Hematopoietic multipotent progenitor cell treated with erythropoietin and hydrocortisone succinate and interleukin-3 and kit ligand, for 6 days (in vitro differentiated cells): Measurements from ENCODE around the gene MAPK4.

Experiments
- DNase-seq: peaks from one replicate; pipeline ENCODE4 v3.0.0-alpha.2; 2015

Gene MAPK4

DNA sequence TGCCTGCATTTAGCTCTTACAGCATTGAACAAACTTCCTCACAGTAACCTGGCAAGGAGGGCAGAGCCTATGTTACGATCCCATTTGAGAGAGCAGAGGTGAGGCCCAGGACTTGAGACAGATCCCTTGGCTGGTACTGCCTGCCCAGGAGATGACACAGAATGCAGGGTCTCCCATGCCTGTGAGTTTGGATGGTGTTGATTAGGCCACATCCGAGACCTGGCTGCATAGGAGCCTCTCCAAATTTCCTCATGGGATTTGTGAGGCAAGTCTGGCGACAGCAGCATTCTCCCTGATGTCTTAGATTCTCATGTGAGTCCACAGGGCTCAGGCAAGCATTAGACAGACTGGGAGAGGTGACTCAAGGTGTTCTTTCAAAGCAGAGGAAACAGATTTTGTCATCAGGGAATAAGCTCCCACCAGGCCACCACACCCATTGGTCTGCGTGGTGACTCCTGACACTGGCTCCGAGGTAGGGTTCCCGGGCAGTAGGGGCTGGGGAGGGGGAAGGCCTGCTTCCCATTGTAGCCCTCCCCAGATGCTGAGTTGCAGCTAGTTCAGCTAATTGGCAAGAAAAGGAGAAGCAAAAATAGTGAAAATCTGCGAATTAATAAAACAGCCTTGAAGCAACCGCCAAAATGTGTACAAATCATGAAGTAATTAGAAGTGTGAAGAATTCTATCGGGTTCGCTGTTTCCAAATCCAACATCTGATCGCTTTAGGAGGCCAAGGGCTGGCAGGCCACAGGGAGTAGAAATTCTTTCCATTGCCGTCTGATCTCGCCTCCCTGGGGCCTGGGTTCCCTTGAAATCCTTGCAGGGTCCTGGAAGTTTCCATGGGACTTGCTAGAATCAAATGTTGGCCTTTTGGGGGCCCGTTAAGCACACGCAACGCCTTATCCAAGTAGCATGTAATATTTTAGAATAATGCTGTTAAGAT, 68.0 kb downstream of the MAPK4 start:
- DNase-seq = no peak

DNA sequence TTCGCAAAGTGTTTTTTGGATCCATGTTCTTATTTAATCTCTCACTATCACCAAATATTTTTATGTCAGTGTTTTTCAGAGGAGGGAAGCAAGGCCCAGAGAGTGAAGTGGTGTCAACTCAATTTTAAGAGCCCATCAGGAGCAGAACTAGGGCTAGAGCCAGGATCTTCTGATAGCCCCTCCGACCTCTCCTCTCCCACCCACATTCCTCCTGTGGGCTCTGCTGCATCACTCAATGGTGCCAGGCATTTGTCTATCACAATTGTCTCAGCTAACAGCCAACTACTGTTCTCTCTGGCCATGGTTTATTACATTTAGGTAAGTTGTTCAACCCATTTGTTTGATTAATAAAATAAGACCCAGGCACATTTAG, 68.6 kb downstream of the MAPK4 start:
- no peak for DNase-seq

DNA sequence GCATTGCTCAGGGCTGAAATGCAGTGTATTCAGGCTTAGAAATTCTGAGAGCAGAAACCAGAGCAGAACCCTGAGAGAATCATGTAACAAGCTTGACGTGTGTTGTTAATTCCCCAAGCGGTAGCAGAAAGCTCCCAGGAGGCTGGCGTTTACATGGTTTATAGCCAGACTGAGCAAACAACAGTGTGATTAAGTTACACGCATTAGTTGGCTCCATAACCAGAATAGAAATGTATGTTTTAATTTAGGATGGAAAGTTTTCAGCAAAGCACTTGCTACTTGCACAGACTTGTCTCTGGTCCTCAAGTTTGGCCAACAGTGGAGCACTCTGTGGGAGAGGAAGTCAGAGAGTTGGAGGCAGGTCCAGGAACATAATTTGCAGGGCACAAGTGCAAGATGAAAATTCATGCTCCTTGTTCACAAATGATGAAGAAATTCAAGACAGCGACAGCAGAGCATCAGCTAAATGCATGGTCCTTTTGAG, 69.3 kb downstream of the MAPK4 start:
- no peak for DNase-seq

DNA sequence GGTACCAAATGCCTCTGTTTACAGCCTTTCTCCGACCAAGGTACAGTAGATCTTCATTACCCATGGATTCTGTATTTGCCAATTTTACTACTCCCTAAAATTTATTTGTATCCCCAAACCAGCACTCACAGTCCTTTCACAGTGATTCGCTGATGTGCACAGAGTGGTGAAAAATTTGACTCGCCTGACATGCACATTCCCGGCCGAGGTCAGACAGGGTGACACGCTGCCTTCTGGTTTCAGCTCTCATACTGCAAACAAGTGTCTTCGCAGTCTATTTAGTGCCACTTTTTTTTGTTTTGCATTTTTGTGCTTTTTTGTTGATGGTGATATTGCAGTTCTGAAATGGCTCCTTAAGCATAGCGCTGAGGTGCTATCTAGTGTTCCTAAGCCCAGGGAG, 71.0 kb downstream of the MAPK4 start:
- DNase-seq = no peak

DNA sequence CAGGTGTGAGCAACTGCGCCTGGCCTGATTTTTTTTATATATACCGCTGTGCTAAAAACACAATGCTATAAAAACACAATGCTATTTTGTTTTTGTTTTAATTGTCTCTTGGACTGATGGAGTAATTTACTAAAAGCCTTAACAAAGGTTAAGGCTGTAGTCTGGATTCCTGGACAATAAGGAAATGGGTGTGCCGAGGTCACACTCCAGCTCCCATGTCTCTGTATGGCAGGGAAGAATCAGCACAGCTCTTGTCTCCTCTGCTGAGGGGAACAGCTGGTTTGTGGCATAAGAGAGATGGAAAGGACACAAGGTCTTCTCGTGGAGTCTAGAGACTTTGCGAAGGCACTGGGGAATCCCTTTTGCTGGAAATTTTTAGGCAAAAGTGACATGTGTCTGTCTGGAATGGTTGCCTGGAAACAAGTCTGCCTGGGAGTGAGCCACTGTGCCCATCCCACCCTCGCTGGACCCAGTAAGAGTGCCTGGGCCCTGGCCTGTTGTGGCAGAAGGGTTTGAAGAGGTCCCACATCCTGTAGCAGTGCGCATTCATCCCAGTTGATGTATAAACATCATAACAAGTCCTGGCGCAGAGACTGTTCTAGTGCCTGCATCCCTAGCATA, 73.1 kb downstream of the MAPK4 start:
- no peak for DNase-seq

DNA sequence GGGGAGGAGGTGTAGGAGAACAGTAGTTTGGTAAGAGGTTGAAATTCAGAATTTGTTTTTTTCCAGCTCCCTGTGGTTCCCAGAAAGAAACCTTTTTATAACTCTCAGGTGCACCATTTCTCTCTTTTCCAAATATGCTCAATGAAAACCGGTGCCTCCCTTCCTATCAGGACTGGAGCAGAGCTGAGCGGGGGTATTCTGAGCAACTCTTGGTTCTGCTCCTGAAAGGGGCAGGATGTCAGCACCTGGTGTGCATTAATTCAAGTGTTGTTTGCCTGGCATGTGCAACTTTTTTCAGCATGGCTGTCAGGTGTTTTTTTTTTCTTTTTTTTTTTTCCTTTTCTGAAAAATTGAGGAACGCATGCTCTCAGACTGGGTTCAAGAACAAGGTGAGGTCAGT, 74.1 kb downstream of the MAPK4 start:
- no peak for DNase-seq

DNA sequence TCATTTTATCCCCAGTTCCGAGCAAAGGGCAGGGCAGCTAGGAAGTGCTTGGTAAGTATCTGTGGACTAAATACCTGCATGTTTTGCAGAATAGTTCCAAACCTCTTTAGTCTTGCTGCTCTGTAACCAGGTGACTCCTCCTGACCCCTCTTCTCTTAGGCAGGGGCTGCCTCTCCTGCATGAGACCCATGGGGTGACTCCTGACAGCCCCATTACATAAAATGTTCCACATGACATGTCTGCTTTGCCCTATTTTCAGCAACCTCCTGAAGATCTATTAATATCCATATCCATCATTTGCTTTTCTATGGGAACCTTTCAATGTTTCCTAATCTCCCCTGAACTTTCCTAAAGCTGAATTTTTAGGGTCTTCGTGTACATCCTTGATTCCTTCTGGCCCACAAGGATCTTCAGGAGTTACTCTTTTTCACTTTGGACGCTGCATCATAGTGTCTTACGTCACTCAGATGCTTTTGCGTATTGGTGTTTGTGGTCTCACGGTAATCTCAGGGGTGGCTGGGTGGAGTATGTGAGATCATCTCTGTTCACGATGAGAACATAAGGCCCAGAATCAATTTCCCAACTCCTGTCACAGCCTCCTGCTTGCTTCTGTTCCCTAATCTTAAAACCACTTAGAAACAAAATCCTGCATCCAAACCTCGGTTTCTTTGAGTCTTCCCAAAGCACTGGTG, 76.6 kb downstream of the MAPK4 start:
- DNase-seq = no peak

DNA sequence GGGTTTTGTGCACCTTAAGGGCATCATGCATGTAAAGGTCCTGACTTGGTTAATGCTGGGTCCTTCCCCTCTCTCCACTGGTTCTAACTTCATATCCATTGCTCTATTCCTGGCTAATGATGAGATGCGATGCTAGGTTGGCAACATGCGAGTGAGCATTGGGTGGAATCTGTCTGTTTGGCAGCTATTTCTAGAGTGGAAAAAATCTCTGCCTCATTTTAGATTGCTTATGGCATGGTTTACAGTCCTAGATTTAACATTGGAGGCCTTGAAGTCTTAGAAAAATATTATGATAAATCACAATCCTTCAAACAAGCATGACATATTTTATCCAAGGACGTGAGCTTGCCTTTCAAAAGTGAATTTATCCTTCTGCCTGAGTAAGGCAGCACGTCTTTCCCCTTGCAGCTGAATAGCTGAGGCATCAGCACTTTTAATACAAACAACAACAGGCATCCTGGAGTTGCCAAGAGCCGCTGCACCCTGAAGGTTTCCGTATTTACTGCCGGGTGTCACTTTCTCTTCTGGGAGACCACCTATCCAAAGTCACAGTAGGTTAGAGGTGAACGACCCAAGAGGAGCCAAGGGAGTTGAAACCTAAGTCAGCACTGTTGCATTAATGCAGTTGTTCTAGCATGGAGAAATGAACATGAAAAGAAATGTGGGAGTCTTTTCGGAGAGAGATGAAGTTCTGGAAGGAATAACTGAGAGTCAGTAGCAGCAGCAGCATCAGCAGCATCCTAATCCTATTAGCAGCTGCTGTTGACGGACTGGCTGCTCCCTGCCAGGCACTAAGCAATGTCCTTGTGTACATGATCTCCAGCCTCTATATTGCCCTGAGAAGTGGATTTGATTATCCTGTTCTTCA, 78.4 kb downstream of the MAPK4 start:
- no peak for DNase-seq

DNA sequence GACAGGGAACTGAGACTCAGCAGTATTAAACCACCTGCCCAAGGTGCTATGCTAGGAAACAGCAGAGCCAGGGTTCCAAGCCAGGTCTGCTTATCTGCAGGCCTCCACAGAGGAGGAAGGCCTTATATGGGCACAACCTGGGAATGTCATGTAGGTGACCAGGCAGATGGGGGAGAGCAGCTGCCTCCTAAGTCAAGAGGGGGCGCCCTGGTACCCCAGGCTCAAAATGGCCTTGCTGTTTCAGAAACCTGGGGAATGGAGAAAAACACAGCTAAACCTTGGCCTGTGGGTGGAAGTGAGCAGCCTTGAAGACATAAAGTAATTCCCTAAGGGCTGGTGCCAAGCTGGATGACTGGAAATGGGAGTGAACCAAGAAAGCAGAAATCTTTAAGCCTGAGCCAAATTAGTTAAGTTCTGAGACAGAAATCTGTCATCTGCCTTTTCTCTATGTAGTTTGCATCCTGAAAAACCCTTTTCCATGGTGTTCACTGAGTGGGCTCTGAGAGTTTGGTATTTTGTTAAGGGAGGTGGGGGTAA, 79.1 kb downstream of the MAPK4 start:
- no peak for DNase-seq

DNA sequence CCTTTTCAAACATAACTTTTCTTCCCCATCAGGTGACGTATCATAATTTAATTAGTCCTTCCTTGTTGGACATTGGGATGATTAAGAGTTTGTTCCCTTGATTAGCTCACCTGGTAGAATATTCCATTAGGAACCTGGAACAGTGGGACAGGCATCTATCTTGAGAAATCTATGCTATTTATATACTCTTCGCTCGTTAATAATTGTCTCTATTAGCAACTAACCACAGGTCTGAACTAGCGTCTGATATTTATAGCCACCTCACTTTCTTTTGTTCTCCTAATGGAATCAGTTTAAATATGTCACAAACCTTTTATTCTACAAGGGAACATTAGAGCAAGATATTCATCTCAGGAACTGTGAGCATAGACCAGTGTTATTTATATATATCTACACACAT, 79.8 kb downstream of the MAPK4 start:
- no peak for DNase-seq

DNA sequence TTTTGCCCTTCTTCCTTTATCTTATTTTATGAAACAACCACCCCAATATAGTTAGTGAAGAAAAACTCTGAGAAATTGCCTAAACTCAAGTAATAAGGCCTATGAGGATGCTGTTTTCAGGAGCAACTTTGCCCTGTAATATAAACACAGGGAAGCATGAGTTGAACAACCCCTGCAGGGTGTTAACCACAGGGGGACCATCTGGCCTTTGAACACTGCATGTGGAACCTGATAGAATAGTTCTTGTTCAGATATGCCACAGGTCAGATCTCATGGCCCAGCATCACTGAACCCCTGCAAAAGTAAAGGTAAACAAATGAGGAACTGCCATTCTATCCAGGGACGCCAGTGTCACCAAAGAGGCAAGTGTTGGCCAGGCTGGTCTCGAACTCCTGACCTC, 82.6 kb downstream of the MAPK4 start:
- DNase-seq = no peak

DNA sequence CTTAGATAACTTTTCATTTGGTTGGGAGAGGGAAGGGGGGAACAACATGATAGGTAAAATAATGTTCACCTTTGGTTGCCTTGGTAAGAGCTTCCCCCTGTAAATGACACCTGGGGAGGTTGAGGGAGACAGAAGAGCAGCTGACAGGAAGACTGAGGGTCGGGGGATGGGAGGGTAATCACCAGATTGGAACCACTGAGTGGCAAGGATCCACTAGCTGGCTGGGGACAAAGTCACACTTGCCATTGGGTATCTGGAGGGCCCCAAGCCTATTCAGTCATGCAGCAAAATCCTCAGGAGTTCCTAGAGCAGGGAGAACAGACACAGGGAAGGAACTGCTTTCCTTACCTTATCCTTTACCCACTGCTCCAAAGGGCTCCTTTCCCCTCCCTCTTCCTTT, 84.3 kb downstream of the MAPK4 start:
- no peak for DNase-seq

DNA sequence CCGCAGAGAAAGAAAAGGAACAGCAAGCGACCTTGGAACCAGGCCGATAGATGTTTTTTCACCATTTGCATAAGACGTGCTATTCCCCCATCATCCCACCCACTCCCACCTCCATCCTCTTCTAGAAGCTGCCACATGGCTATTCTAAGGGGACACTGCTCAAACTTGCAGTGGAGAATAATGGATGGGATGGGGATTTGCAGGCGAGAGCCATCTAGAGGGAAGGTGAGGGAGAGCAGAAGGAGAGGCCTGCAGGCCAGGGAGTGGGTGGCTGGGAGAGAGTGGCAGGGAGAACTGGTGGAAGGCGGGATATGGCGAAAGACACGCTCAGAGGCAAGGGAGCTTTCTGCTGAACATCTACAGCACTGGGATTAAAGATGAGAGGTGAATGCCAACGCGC, 84.9 kb downstream of the MAPK4 start:
- DNase-seq = no peak

DNA sequence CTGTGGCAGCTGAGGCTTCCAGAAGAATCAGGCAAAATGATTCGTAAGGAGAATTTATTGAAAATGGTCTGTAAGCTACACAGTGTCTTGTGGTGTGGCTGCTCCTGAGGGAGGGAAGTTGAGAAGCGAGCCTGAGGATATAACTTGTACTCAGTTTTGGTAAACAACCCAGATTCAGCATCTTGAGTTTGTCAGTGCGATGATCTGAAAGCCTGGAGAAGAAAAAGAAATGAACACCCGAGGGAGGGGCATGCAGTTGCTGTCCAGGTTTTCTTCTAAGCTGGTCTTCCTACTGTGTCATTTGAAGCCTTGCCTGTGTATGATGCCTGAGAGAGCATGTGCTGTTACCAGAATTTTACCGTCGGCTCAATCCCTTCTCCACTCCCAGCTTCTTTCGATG, 87.3 kb downstream of the MAPK4 start:
- no peak for DNase-seq

DNA sequence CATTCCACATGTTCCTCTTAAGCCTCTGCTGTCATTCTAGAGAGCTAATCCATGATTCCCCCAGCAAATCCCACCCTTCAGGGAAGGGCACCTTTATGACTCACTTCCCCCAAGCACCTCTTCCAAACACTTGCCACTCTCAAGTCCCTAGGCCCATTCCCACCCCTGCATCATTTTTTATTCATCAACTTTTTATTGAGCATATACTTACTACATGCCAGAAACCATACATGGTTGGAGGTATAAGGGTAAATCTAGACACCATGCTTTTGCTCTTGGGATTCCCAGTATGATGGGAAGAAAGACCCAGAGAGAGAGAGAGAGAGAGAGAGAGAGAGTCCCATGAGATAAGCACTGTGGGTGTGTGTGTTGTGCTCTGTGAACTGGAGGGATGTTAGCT, 87.9 kb downstream of the MAPK4 start:
- no peak for DNase-seq

DNA sequence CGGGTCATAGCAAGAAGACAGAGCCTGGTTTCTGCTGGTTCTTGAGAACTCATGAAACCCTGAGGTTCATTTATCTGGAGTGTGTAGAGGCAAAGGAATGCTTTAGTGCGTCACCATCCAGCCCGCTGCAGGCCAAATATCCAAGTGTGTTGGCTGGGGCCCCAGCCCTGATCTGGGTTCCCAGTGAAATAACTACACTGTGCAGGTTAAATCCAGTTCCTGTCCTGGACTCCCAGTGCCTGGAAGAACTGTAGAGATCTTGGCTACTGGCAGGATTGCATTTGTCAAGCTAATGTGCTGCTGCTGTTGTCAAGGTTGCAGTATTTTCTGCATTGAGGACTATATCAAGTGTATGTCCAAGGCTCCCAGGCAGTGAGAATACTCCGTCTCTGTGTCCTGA, 89.9 kb downstream of the MAPK4 start:
- DNase-seq = no peak

DNA sequence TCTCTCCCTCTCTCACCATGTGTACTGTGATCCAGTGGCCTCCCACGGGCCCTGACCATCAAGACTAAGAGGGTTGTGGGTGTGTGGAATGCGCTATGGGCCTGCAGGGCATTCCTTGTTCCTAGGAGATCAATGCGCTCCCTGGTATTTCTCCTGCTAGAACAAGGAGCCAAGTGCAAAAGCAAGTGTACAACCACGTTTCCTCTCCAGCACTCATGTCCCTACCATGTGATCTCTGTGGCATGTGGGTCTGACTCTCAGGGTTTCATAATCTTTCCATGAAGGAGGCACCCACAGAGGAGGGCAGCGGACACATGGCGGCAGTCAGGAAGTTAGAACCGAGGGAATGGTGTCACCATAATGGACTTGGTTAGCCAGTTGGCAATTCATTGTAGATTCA, 91.4 kb downstream of the MAPK4 start:
- no peak for DNase-seq

DNA sequence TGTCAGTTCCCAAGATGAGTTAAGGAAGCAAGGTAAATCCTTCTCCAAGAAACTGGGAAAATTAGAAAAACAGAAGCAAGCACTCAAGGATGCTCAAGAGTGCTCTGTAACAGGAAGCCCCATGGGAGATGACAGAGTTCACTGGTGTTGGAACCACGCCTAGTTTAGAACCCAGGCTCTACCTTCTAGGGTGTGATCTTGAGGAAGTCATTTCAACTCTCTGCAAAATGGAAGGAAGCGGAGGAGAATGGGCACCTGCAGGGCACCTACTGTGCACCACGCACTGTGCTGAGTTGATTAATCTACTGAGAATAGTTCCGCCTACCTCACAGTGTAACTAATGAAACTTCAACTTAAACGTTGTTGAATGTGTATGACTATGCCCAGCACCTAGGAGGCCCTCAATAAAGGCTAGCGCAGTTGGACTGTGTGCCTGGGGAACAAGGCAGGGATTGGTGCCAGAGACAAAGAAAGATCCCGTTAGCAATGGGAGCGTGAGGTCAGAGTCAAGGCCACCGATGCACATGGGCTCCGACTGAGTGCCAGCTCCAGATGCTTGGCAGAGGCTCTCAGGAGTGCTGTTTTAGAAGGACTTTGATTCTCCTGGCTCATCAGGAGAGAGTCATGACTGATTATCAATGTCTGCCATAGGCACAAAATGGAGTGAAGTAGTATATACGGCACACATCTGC, 93.7 kb downstream of the MAPK4 start:
- no peak for DNase-seq

DNA sequence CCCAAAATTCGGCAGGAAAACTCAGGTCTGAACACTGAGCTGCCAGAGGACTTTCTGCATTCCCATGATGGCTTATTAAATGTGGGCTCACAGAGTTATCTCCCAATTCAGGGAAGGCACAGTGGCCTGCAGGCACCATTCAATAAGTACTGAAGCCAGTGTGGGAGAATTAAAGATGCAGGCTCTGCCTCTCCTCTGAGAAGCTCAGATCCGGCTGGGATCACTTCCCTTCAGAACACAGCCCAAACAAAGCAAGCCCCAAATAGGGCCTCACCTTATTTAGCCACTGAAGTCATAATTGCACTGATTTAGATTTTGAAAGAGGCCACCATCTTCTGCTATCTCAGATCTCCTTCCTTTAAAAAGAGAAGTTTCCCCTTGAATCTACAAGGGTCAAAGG, 94.3 kb downstream of the MAPK4 start:
- no peak for DNase-seq

DNA sequence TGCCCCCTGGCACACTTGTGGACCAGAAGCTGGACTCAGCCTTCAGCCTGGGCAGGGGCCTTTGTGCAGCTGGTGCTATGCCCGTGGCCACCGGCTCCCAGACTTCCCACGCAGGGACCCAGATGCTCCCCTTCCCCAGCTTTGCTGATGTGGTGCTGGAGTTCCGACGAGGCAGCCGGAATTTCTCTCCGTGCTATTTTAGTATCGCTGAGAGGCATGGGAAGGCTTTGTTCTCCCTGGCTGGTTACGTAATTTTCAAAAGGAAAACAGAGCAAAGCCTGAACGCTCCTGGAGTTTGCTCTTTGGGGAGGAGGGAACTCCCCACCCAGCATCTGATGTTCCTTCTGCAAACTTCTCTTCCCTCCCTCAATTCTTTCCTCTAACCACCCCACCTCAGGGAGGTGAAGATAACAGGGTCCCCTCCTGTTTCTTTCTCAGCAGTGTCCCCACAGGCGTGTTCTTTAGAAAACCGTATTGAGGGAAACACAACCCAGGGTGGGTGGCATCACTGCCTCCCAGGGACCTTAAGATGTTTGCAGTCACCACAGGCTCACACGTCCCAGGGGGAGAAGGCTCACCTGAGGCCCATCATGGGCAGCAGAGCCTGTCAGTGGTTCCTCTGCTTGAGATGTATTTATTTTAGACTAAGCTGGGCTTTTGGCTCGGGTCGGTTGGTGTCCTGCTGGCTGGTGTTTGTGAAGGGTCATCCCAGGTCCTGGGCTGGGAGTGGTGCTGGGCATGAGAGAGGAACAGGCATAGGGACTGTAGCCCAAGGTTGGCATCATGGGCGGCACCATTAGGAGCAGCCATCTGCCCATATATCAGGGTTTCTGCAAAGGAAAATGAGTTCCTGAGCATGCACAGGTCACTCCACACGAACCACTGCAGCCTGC, 95.0 kb downstream of the MAPK4 start:
- DNase-seq = no peak

DNA sequence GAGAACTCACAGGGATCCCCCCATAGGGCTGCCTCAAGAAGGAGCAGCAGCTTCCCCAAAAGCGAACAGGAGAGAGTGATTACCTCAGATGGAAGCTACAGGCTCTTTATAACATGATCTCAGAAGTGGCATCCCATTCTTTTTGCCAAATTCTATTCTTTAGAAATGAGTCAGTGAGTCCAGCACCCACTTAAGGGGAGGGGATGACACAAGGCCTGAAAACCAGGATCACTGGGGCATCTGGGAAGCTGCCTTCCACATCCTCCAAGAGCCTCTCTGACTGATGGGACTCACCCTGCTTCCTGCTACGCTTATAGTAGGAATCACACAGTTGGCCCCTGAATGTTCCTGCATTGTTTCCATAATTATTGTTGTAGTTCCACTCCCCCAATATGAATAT, 96.5 kb downstream of the MAPK4 start:
- DNase-seq = no peak
